Measurements from ENCODE around the gene SPATA13.

SPATA13 gene

GRCh38 chr13:24141333-24141910 lies 19.1 kb upstream of the SPATA13 start:
- no peak for DNase-seq

DNA sequence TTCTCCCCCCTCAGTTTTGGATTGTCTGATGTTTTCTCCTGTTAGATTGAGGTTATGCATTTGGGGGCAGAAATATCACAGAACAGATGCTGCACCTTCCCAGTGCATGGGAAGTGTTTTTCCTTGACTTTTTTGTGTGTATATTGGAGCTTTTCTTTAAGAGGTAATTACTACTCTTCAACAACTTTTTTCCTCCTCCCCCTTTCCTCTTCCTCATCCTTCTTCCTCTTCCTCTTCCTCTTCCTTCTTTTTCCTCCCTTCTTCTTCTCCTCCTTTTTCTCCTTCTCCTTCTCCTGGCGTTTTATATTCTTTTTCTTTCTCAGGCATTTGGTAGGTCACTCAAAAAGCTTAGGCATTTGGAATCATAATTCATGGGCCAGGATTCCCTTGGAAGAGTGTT lies 18.1 kb upstream of the SPATA13 start:
- DNase-seq: no peak

GRCh38 chr13:24142886-24143285 lies 17.6 kb upstream of the SPATA13 start:
- no peak for DNase-seq

GRCh38 chr13:24145240-24145639 lies 15.3 kb upstream of the SPATA13 start:
- no peak for DNase-seq

- DNase-seq: no peak
Measured at GRCh38 chr13:24145674-24146073, 14.8 kb upstream of the SPATA13 start.

GRCh38 chr13:24146961-24147569 lies 13.5 kb upstream of the SPATA13 start:
- no peak for DNase-seq

- no peak for DNase-seq
Measured at GRCh38 chr13:24147570-24147963, 13.0 kb upstream of the SPATA13 start.

GRCh38 chr13:24148414-24149235 lies 11.9 kb upstream of the SPATA13 start:
- peak in 4 of 51 donors; percentile 13 to 59 (median 40) for DNase-seq

GRCh38 chr13:24149246-24150032 lies 11.1 kb upstream of the SPATA13 start:
- DNase-seq: no peak

DNA sequence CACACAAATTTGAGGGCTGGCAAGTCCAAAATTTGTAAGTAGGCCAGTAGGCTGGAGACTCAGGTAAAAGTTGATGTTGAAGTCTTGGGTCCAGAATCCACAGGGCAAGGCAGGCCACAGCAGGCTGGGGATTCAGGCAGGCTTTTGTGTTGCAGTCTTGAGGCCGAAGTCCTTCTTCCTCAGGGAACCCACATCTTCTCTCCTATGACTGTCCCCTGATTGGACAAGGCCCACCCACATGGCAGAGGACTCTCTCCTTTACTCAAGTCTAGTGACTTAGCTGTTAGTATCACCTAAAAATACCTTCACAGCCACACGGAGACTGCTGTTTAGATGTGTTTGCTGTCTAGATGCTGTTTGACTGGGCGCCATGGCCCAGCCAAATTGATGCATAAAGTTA lies 9.9 kb upstream of the SPATA13 start:
- DNase-seq: no peak

DNA sequence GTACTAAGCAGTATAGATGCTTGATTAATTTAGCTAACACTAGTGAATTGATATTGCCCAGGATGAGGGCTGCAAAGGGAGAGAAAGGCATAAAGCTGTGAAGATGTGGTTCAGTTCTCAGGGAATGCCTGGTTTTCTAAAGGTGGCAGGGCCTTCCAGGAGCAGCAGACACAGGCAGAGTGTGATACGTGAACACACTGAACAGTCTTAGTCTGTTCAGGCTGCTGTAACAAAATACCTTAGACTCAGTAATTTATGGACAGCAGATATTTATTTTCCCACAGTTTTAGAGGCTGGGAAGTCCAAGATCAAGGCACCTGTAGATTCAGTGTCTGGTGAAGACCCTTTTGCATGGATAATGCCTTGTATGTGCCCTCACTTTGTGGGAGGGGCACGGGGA lies 8.7 kb upstream of the SPATA13 start:
- no peak for DNase-seq

- no peak for DNase-seq
Measured at GRCh38 chr13:24152292-24153214, 8.0 kb upstream of the SPATA13 start.

- no peak for DNase-seq
Measured at GRCh38 chr13:24153347-24153746, 7.2 kb upstream of the SPATA13 start.

DNA sequence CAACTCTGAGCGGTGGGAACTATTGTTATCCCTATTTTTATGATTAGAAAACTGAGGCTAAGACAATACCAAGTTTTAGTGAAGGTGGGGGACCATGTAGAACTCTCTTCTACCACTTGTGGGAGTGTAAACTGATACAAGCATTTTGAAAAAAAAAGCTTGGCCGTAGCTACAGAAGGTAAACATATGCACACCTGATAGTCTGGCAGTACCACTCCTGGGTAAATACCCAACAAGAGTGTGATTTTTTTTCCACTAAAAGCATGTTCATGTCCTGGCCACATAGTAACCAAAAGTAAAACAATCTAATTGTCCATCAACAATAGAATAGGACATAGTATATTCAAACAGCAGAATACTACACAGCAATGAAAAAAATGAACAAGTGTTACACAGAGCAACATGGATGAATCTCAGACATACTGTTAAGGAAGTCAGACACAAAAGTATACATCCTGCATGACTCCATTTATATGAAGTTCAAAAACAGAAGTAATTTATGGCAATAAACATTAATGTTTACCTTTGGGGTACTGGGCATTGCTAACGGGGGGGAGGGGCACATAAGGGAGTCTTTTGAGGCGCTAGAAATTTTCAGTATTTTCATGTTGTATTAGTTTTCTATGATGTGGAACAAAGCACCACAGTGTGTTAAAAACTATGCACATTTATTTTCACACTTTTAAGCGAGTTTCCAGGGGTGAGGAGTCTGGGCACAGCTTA lies 6.4 kb upstream of the SPATA13 start:
- DNase-seq: no peak

GRCh38 chr13:24159357-24159756 lies 1.2 kb upstream of the SPATA13 start:
- DNase-seq: peak in 1 of 51 donors; percentile 24

DNA sequence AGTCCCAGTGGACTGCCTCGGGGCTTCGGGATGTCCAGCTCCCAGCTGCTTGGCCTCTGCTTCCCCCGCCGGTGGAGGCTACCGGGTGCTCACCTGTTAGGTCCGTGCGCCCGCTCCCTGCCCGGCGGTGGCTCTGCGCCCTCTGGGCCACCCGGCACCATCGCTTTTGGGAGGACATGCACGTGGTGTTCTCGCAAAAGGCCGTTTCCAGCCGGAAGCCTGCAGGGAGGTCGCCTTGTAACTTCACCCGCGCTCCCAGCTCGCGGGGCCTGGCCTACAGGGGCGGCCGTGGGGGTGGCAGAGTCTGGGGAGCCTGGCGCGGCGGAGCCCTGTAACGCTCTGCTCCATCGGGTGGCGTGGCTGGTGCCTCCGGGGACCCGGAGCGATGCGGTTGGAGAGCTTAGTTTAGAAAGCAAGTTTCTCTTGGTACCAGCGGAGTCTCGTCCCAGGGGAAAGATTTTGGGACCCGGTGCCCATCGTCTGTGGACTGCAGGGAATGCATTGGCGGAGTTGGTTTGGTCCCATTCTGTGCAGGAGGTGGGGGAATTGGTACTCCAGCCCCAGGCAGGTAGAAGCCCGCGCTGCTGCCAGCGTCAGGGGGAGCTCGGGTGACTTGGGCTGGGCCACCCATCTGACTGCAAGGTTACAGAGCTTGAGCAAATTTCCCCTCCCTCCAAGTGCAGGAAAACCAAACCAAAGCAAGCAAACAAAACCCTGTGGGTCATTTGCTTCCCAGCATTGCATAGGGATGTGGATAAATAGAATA lies 673 bp downstream of the SPATA13 start:
- DNase-seq: peak in 26 of 51 donors; percentile 22 to 77 (median 52)

GRCh38 chr13:24161980-24162525 lies 1.5 kb downstream of the SPATA13 start:
- peak in 1 of 51 donors; percentile 36 for DNase-seq

GRCh38 chr13:24162604-24163003 lies 2.1 kb downstream of the SPATA13 start:
- no peak for DNase-seq

DNA sequence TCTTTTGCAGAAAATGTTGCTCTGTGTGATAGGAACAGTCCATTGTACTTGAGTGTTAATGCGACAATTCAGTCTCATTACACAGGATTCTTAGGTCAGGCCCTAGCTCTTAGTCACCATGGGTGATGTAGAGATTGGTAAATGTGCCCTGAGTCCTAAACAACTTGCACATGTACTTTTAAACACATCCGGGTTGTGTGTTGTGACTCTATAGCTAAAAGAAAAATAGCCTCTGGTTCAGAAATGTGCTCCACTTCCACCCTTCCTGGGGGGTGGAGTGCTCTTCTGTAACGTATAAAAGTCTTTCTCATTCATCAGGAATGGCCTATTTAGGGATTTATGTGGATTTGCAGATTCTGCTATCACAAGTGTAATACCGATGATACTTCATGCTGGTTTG lies 5.2 kb downstream of the SPATA13 start:
- DNase-seq: no peak
